Measurements from ENCODE around the gene LENG1. TPM values are rescaled to one million over a fixed set of nuclear protein-coding genes. Genes with fewer than 3 reads are reported as not detected.

Gene LENG1
- total RNA-seq, 1 experiment from 2014 or later: 7.6 TPM

- peaks cover 11 to 18% of the 10 kb centered on the region in 2 experiments for H3K4me1 ChIP-seq (ENCODE audit: control insufficient read depth in 1 of 2, insufficient read depth in 2 of 2, low read length in 2 of 2)
- no peak for DNase-seq (ENCODE audit: low read depth, low spot score)
- no peak for TF ChIP-seq ZNF274 (IDR thresholded peaks at IDR 0.05; ENCODE audit: low read depth, low read length)
- no peak for TF ChIP-seq SRF (IDR thresholded peaks at IDR 0.05; ENCODE audit: low read depth)
- no peak for TF ChIP-seq RAD21 (IDR thresholded peaks at IDR 0.05; ENCODE audit: low read depth)
- no peak for TF ChIP-seq POLR2AphosphoS5 (IDR thresholded peaks at IDR 0.05; ENCODE audit: low read depth, low read length)
- TF ChIP-seq FOSL1 (IDR thresholded peaks at IDR 0.05; ENCODE audit: low read depth): no peak
- TF ChIP-seq YY1 (IDR thresholded peaks at IDR 0.05; ENCODE audit: extremely low read depth, insufficient replicate concordance, low read depth, low read length): no peak
- no peak for TF ChIP-seq REST (IDR thresholded peaks at IDR 0.05; ENCODE audit: low read depth)
- no peak for TF ChIP-seq CBX3 (IDR thresholded peaks at IDR 0.05; ENCODE audit: low read depth)
- no peak for TF ChIP-seq MAX (IDR thresholded peaks at IDR 0.05)
- TF ChIP-seq ELF1 (IDR thresholded peaks at IDR 0.05; ENCODE audit: borderline replicate concordance, low read depth): no peak
- H3K9ac ChIP-seq (ENCODE audit: low read length): no peak overlapping the region
- intact Hi-C loops (cut with micrococcal nuclease): no loop called here
- POLR2A ChIA-PET: interaction anchor here (2.7 to 7.0 kb wide), 2 partner anchors 8 to 17 kb away, joined by 9 to 126 read pairs; partner anchors contain the start of gene RPS9
- H3K27me3 ChIP-seq (ENCODE audit: insufficient read depth, low read length): no peaks in the 10 kb centered on the region
- peaks cover 10 to 16% of the 10 kb centered on the region in 2 experiments for H3K36me3 ChIP-seq (ENCODE audit: control insufficient read depth in 1 of 2, insufficient read depth in 2 of 2, low read length in 2 of 2)
- no peaks in the 10 kb centered on the region for H4K20me1 ChIP-seq (ENCODE audit: insufficient read depth)
- no TSS peak for BruUV-seq (replicated peaks)
- RAD21 ChIA-PET (ENCODE audit: low non-redundant PET in 1 of 2, low total read pairs in 2 of 2, uncharacterized antibody in 2 of 2, unreplicated experiment in 2 of 2): no interaction called here
- no peak overlapping the region for H2AFZ ChIP-seq (ENCODE audit: low read depth, low read length, poor library complexity, severe bottlenecking)
- no peaks in the 10 kb centered on the region for H3K9me2 ChIP-seq (ENCODE audit: insufficient read depth)
- H3K4me3 ChIP-seq (replicated peaks in 1 of 2; ENCODE audit: low read depth in 1 of 2, low read length in 2 of 2): no peak overlapping the region
- H3K4me2 ChIP-seq (ENCODE audit: low read length): no peak overlapping the region
- peak overlapping the region; percentile 100; the same call in 1 of the 2 replicates for H3K27ac ChIP-seq (ENCODE audit: low read depth, low read length)
- H3K9me3 ChIP-seq (ENCODE audit: control insufficient read depth in 1 of 2, insufficient read depth in 1 of 2, low read depth in 1 of 2, low read length in 2 of 2): no peaks in the 10 kb centered on the region
- CTCF ChIA-PET: no interaction called here
- H3K79me2 ChIP-seq (ENCODE audit: insufficient read depth, low read length): peaks cover 36% of the 10 kb centered on the region
- ATAC-seq: no peak
Measured at GRCh38 chr19:54193011-54193410, 33.5 kb upstream of the LENG1 start.

Measured in HCT116 (cell line).